Keratinocyte (primary cell): ENCODE data around the gene CHD2. TPM values are rescaled to one million over a fixed set of nuclear protein-coding genes. Genes with fewer than 3 reads are reported as not detected.
"Not testable (repeated sequence)": the region's sequence is repeated elsewhere in the genome, so short reads cannot be mapped to it uniquely, and the experiment has no call there.

ENCODE experiments used
- DNase-seq: peaks from one replicate; pipeline ENCODE4 v3.0.0-alpha.2; 2011; ENCODE audit warnings: low read depth, missing footprints, low spot score
- FAIRE-seq: peaks from 2 replicates; lab custom pipeline; 2011; peaks lifted over from hg19 to GRCh38; lab: Jason Lieb, UNC
- H2AFZ ChIP-seq: 2 replicates; pipeline ENCODE4 v1.6.0; 2012; ENCODE audit warnings: low read length, control low read depth, inconsistent platforms; ENCODE audit not compliant: control insufficient read depth
- H3K27ac ChIP-seq: 2 replicates; pipeline ENCODE4 v1.5.1; 2011; ENCODE audit warnings: low read length; ENCODE audit not compliant: control insufficient read depth, insufficient read depth
- H3K27me3 ChIP-seq: 3 replicates; pipeline ENCODE4 v1.6.0; 2011; ENCODE audit warnings: low read length; ENCODE audit not compliant: control insufficient read depth, insufficient read depth; ENCODE audit errors: extremely low read depth
- H3K36me3 ChIP-seq, 2 experiments: 2 replicates in 1 of 2; 3 replicates in 1 of 2; pipeline ENCODE4 v1.5.1; 2011; ENCODE audit warnings: low read length in 2 of 2, mild to moderate bottlenecking in 1 of 2; ENCODE audit not compliant: control insufficient read depth in 2 of 2, insufficient read depth in 2 of 2; ENCODE audit errors: extremely low read depth in 1 of 2
- H3K4me1 ChIP-seq: 3 replicates; pipeline ENCODE4 v1.5.1; 2011; ENCODE audit warnings: low read length; ENCODE audit not compliant: control insufficient read depth, insufficient read depth; ENCODE audit errors: extremely low read depth
- H3K4me2 ChIP-seq: 3 replicates; pipeline ENCODE4 v1.6.0; 2011; ENCODE audit warnings: low read depth, low read length; ENCODE audit not compliant: control insufficient read depth, insufficient read depth; ENCODE audit errors: extremely low read depth
- H3K4me3 ChIP-seq, 3 experiments: fragments of 200-600 bp in 1 of 3; sonication (generic) in 1 of 3; 2 replicates in 2 of 3; 3 replicates in 1 of 3; pipeline ENCODE4 v1.5.1; 2011 to 2016; ENCODE audit warnings: low read length in 3 of 3, mild to moderate bottlenecking in 3 of 3, control low read depth in 2 of 3, inconsistent platforms in 1 of 3, low read depth in 1 of 3, mixed read lengths in 1 of 3, mixed run types in 1 of 3, moderate library complexity in 1 of 3; ENCODE audit not compliant: control insufficient read depth in 2 of 3, insufficient read depth in 2 of 3; ENCODE audit errors: extremely low read depth in 1 of 3
- H3K79me2 ChIP-seq: 2 replicates; pipeline ENCODE4 v1.6.0; 2012; ENCODE audit warnings: low read length; ENCODE audit not compliant: control insufficient read depth, insufficient read depth
- H3K9ac ChIP-seq: 3 replicates; pipeline ENCODE4 v1.6.0; 2011; ENCODE audit warnings: low read length; ENCODE audit not compliant: control insufficient read depth, insufficient read depth; ENCODE audit errors: extremely low read depth
- H3K9me1 ChIP-seq: 3 replicates; pipeline ENCODE4 v1.6.0; 2011; ENCODE audit warnings: low read length; ENCODE audit not compliant: control insufficient read depth, insufficient read depth; ENCODE audit errors: extremely low read depth
- H3K9me3 ChIP-seq: 2 replicates; pipeline ENCODE4 v1.5.1; 2012; ENCODE audit warnings: low read depth, low read length; ENCODE audit not compliant: control insufficient read depth
- H4K20me1 ChIP-seq: 3 replicates; pipeline ENCODE4 v1.6.0; 2011; ENCODE audit warnings: low read length; ENCODE audit not compliant: control insufficient read depth, insufficient read depth; ENCODE audit errors: extremely low read depth
- EZH2 ChIP-seq: IDR thresholded peaks from one replicate; pipeline ENCODE4 v1.6.1; 2012; ENCODE audit warnings: inconsistent platforms, mild to moderate bottlenecking, low read length, moderate library complexity
- dilution Hi-C: fragments of 300-500 bp; cut with MboI; formaldehyde crosslinking; loops from one replicate; pipeline ENCODE4 v1.7.0; 2020; ENCODE audit warnings: low sequenced_read_pairs; ENCODE audit not compliant: extremely low pct_ligation_motif_present
- polyA plus RNA-seq, 5 experiments: library from polyadenylated mRNA; depleted of rRNA in 3 of 5; stranded (reverse) in 3 of 5; stranded (forward) in 1 of 5; unstranded in 1 of 5; fragments of >200 nt; gene quantifications; 1 replicate in 1 of 5; 2 replicates in 3 of 5; 3 replicates in 1 of 5; pipeline versions ENCODE4 v1.2.1 to v1.2.3, GENCODE V29; 2011 to 2012; ENCODE audit warnings: missing spikeins in 2 of 5, low read depth in 1 of 5, low replicate concordance in 1 of 5
- TF ChIP-seq, protein P1 (sequence below), 3 experiments: IDR thresholded peaks in 1 of 3; conservative IDR thresholded peaks in 1 of 3; optimal IDR thresholded peaks in 1 of 3; 2 replicates in 2 of 3; 3 replicates in 1 of 3; pipeline versions ENCODE3 to v1.5.1; 2011; ENCODE audit warnings: low read length in 3 of 3, mild to moderate bottlenecking in 3 of 3, moderate library complexity in 2 of 3, control low read depth in 1 of 3, inconsistent platforms in 1 of 3; ENCODE audit not compliant: insufficient read depth in 2 of 3; ENCODE audit errors: extremely low read depth in 1 of 3

Gene CHD2
- polyA plus RNA-seq, 1 donor (not counting 4 experiments of a cell fraction or from before 2014, with no cell fraction given), result 62.0 TPM

DNA sequence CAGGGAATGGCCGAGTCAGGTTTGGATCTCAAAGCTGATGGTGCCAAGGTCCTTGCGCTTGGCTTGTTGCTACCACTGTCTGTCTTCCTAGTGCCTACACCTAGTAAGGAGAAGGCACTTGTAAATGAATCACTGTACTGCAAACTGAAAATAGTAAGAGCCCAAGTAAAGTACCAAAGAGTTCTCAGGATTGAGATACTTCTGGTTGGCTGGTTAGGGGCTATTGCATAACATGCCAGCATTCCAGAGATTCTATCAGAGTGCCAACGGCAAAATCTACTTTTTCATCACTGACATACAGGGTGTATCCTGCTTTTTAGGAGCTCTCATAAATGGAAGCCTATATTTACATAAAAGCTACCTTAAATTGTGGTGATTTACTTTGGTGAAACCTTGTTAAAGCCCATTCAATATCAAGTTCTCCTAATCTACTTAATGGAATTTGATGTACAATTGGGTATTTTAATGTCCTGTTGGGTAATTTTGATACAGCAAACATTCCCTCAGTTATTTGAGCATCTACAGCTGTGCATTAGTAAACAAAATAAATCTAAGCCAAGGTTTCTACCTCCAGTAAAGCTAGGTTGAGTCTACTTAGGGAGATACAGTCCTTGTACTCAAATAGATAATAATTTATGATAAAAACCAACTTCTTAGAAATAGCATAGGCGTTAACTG is 30.7 kb upstream of the CHD2 start:
- Histone ChIP-seq H3K9me3 (no peaks in the 10 kb centered on the region), H3K9me1 (no peaks in the 10 kb centered on the region), H3K4me2 (peak overlapping the region; percentile 45), H3K36me3 (no peaks in the 10 kb centered on the region), H3K27me3 (no peaks in the 10 kb centered on the region), H3K4me3 (no peak overlapping the region), H3K9ac (no peak overlapping the region), H2AFZ (no peak overlapping the region), H4K20me1 (no peaks in the 10 kb centered on the region), H3K79me2 (no peaks in the 10 kb centered on the region), H3K4me1 (peaks cover 28% of the 10 kb centered on the region), H3K27ac (no peak overlapping the region)
- peak; percentile 84 for FAIRE-seq
- DNase-seq, result no peak
- TF ChIP-seq EZH2, result no peak
- TF ChIP-seq, protein P1, sequence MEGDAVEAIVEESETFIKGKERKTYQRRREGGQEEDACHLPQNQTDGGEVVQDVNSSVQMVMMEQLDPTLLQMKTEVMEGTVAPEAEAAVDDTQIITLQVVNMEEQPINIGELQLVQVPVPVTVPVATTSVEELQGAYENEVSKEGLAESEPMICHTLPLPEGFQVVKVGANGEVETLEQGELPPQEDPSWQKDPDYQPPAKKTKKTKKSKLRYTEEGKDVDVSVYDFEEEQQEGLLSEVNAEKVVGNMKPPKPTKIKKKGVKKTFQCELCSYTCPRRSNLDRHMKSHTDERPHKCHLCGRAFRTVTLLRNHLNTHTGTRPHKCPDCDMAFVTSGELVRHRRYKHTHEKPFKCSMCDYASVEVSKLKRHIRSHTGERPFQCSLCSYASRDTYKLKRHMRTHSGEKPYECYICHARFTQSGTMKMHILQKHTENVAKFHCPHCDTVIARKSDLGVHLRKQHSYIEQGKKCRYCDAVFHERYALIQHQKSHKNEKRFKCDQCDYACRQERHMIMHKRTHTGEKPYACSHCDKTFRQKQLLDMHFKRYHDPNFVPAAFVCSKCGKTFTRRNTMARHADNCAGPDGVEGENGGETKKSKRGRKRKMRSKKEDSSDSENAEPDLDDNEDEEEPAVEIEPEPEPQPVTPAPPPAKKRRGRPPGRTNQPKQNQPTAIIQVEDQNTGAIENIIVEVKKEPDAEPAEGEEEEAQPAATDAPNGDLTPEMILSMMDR (optimal IDR thresholded peaks at IDR 0.05 in 1 of 3, IDR thresholded peaks at IDR 0.05 in 1 of 3, conservative IDR thresholded peaks at IDR 0.05 in 1 of 3; ENCODE audit: extremely low read depth in 1 of 3, insufficient read depth in 2 of 3, low read length in 3 of 3), result no peak
- dilution Hi-C loops, result no loop called here

DNA sequence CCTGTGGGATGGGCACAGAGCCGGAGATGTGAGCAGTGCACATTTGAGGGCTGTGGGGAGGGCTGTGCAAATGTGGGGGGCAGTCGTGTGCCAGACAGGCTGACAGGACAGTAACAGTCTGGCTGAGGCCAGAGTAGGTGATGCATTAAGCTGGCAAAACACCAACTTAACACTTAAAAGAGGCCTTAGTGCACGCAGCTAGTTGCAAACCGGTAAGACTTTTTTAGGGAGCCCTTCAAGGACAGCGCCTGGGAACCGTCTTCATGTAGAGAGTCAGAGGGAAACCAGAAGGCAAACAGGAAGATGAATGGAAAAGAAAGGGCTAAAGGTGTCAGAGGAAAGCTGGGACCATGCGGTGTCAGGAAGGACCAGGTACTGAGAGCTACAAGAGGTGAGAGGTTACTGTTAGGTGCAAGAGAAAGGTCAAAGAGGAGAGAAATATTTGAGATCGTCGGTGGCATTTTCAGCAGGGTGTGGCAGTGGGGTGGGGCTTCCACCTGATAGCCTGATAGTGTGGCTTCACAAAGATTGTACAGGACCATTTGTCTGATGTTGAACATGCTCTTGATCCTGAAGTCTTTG is 30.0 kb upstream of the CHD2 start:
- peak overlapping the region; percentile 45 for H3K4me2 ChIP-seq
- H3K36me3 ChIP-seq, result no peaks in the 10 kb centered on the region
- no peak overlapping the region for H3K9ac ChIP-seq
- H3K9me1 ChIP-seq, result no peaks in the 10 kb centered on the region
- no peaks in the 10 kb centered on the region for H3K9me3 ChIP-seq
- H3K27me3 ChIP-seq, result no peaks in the 10 kb centered on the region
- H3K4me3 ChIP-seq, result peak overlapping the region in 1 of 3 experiments; percentile 18
- no peak for TF ChIP-seq EZH2
- TF ChIP-seq, protein P1 (optimal IDR thresholded peaks at IDR 0.05 in 1 of 3, IDR thresholded peaks at IDR 0.05 in 1 of 3, conservative IDR thresholded peaks at IDR 0.05 in 1 of 3; ENCODE audit: extremely low read depth in 1 of 3, insufficient read depth in 2 of 3, low read length in 3 of 3), result peak in 1 of 3 experiments; percentile 20
- no peaks in the 10 kb centered on the region for H3K79me2 ChIP-seq
- H3K27ac ChIP-seq, result peak overlapping the region; percentile 15
- peak overlapping the region; percentile 72 for H2AFZ ChIP-seq
- dilution Hi-C loops, result no loop called here
- DNase-seq, result no peak
- H4K20me1 ChIP-seq, result no peaks in the 10 kb centered on the region
- FAIRE-seq, result peak; percentile 61
- peaks cover 28% of the 10 kb centered on the region for H3K4me1 ChIP-seq

DNA sequence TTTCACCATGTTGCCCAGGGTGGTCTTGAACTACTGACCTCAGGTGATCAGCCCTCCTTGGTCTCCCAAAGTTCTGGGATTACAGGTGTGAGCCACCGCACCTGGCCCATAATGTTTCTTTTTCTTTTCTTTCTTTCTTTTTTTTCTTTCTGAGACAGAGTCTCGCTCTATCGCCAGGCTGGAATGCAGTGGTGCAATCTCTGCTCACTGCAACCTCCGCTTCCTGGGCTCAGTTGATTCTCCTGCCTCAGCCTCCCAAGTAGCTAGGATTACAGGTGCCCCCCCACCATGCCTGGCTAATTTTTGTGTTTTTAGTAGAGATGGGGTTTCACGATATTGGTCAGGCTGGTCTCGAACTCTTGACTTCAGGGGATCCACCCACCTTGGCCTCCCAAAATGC is 27.2 kb upstream of the CHD2 start:
- H3K9me3 ChIP-seq, H3K4me2 ChIP-seq, H3K27me3 ChIP-seq, DNase-seq, H3K9me1 ChIP-seq, dilution Hi-C loops, H3K4me3 ChIP-seq, H3K36me3 ChIP-seq, H3K9ac ChIP-seq, H3K79me2 ChIP-seq, H4K20me1 ChIP-seq, FAIRE-seq, H2AFZ ChIP-seq, H3K27ac ChIP-seq: not testable (repeated sequence)
- peaks cover 21% of the 10 kb centered on the region for H3K4me1 ChIP-seq
